ENCODE results near the gene ELAVL3.

The ELAVL3 gene

DNA sequence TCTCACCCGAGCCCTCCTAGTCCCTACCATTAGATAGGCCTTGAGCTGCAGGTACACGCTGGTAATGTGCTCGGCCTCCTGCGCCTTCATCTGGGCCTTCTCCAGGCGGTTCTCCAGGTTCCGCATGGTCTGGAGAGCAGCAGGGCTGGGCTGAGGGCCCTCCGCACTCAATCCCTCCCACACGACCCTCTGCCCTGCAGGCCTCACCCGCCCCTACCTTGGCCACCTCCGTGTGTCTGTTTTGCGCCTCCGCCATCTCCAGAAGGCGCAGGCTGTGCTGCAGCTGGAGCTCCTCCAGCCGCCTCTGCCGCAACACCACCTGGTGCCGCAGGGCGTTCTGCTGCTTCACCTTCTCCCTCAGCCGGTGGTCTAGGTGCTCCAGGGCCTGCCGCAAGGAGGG, 54.2 kb downstream of the ELAVL3 start:
- ChIA-PET POLR2A (no interaction called here), CTCF (interaction anchor here (1.2 kb wide), 1 partner anchor 8 kb away, joined by 7 read pairs; the partner anchor contains the start of genes ODAD3 and PRKCSH)
- TF ChIP-seq, protein P1, sequence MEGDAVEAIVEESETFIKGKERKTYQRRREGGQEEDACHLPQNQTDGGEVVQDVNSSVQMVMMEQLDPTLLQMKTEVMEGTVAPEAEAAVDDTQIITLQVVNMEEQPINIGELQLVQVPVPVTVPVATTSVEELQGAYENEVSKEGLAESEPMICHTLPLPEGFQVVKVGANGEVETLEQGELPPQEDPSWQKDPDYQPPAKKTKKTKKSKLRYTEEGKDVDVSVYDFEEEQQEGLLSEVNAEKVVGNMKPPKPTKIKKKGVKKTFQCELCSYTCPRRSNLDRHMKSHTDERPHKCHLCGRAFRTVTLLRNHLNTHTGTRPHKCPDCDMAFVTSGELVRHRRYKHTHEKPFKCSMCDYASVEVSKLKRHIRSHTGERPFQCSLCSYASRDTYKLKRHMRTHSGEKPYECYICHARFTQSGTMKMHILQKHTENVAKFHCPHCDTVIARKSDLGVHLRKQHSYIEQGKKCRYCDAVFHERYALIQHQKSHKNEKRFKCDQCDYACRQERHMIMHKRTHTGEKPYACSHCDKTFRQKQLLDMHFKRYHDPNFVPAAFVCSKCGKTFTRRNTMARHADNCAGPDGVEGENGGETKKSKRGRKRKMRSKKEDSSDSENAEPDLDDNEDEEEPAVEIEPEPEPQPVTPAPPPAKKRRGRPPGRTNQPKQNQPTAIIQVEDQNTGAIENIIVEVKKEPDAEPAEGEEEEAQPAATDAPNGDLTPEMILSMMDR (IDR thresholded peaks at IDR 0.05; ENCODE audit: control extremely low read depth, extremely low read depth, low read depth, missing control alignments) = no peak
- no peak for DNase-seq (ENCODE audit: extremely low spot score)

DNA sequence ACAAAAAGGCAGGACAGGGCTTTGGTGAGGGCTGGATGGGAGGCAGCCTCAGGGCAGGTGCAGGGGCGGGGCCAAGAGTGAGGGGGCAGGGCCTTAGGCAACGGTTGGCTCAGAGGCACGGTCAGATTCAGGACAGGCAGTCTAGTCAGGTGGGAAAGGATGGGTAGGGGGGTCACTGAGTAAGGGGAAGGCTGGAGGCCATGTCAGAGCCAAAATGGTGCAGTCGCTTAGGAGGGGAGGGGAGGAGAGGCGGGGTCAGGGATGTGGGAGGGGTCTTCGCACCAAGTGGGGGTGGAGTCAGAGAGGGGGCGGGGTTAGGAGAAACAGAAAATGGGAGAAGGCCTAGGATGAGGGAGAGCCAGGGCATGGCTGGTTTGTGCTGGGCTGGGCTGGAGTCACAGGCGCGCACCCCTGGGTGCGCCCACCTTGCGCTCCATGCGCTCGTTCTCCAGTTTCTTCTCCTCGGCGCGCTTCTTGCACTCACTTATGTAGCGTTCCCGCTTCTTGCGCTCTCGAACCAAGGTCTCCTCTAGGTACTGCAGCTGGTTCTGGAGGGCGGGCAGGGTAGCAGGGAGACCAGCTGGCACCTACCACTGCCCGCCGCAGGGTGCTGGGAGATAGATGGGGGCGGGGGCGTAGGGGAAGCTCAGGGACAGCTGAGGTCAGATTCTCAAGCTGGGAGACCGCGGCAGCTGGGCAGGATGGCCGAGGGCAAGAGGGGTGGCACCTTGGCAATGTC, 55.0 kb downstream of the ELAVL3 start:
- no peak for DNase-seq (ENCODE audit: extremely low spot score)
- ChIA-PET POLR2A (no interaction called here), CTCF (interaction anchor here (1.2 kb wide), 1 partner anchor 9 kb away, joined by 7 read pairs; the partner anchor contains the start of genes ODAD3 and PRKCSH)
- TF ChIP-seq, protein P1 (IDR thresholded peaks at IDR 0.05; ENCODE audit: control extremely low read depth, extremely low read depth, low read depth, missing control alignments) = no peak

DNA sequence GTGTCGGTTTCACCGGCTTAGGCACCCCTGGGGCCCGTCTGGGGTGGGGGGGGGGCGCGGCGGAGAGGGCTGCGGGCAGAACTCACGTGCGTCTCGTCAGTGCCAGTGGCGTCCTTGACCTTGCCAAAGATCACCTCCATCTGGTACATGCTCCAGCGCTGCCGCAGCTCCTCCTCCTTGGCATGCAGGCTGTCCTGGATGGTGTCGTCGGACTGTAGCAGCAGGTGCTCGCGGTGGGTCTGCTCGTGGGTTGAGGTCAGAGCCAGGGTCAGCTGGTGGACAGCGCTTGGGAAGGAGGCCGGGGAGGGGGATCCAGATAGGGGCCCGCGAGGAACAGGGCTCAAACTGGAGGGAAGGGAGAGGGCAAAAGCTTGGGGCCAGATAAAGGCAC, 57.1 kb downstream of the ELAVL3 start:
- TF ChIP-seq, protein P1 (IDR thresholded peaks at IDR 0.05; ENCODE audit: control extremely low read depth, extremely low read depth, low read depth, missing control alignments) = no peak
- CTCF ChIA-PET = interaction anchor here (2.4 to 7.4 kb wide), 3 partner anchors 11 to 42 kb away, joined by 9 to 50 read pairs (median 37); partner anchors contain the start of genes ODAD3 and PRKCSH
- no peak for DNase-seq (ENCODE audit: extremely low spot score)
- POLR2A ChIA-PET = no interaction called here

DNA sequence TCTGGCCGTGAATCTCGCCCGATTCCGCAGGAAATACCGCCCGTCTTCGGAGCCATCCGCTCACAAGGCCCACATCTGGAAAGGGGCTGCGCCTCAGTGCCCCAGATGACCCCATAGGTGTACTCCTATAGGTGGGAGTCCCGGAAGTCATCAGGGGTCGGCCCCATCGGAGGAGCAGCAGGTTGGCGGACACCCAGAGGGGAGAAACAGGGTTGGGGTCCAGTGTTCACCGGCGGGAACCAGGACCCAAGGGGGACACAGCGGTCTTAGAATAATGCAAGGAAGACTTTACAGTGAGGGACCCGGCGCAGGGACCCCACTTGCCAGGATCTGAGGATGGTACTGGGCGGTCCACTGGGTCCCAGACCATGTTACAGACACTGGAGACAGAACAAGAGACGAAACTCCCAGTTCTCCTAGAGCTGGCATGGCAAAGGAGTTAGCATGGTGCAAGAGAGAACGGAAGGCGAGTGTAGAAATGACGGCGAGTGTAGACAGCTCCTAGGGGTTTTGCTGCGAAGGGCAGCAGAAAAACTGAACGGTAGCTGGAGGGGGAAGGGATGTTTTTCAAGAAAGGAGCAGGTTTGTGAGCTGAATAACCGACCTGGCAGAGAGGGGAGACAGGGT, 57.6 kb downstream of the ELAVL3 start:
- CTCF ChIA-PET = interaction anchor here (1.2 to 7.4 kb wide), 5 partner anchors 11 to 59 kb away, joined by 3 to 50 read pairs (median 9); partner anchors contain the start of genes ODAD3, PRKCSH and SWSAP1
- no peak for DNase-seq (ENCODE audit: extremely low spot score)
- POLR2A ChIA-PET = interaction anchor here (1.4 kb wide), 1 partner anchor 42 kb away, joined by 5 read pairs; no protein-coding TSS in a partner anchor
- TF ChIP-seq, protein P1 (IDR thresholded peaks at IDR 0.05; ENCODE audit: control extremely low read depth, extremely low read depth, low read depth, missing control alignments) = no peak

DNA sequence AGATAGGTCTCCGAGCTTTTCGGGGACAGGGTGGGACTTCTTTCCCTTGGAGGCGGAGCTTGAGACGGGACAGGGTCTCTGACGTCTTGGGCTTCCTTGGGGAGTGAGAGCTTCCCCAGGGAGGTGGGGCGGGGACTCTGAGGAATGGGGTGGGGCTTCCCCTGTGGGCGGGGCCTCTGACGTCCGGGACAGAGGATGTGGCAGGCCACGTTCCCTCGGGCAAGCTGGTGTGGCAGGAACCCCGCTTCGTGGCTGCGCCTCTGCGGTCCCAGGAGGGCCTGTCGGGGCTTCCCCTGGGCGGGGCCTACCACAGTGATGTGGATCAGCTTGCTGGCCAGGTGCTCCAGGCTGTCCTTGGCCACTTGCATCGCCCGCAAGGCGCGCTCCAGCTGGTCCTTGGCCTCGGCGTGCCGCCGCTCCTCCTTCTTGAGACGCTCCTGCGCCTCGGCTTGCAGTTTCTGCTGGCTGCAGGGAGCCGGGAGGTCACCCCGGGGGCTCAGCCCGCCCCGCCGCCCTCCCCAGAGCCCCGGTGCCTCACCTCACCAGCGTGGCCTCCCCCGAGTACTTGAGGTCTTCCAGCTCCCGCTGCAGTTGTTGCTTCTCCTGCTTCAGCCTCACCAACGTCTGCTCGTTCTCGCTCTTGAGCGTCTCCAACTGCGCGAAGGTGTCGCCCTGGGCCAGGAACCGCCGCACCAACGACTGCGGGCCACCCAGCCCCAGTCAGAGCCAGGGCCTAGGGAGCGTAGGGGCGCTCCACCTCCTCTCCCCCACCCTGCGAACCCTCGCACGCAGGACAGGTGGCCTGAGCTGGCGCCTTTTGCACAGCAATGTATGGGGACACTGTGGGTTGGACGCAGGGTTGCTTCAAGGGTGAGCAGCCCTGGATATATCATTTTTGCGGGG, 58.4 kb downstream of the ELAVL3 start:
- POLR2A ChIA-PET = interaction anchor here (0.6 to 1.4 kb wide), 4 partner anchors 41 to 276 kb away, joined by 3 to 5 read pairs (median 4); no protein-coding TSS in a partner anchor
- peak; percentile 91 for DNase-seq (ENCODE audit: extremely low spot score)
- CTCF ChIA-PET = interaction anchor here (1.0 to 7.4 kb wide), 7 partner anchors 12 to 296 kb away, joined by 3 to 50 read pairs (median 9); partner anchors contain the start of genes ODAD3, PRKCSH and SWSAP1
- TF ChIP-seq, protein P1 (IDR thresholded peaks at IDR 0.05; ENCODE audit: control extremely low read depth, extremely low read depth, low read depth, missing control alignments) = no peak

Measured in GM10248 (cell line).